ENCODE data around the gene ALG9. TPM values are rescaled to one million over a fixed set of nuclear protein-coding genes. Genes with fewer than 3 reads are reported as not detected.

ALG9 gene
- total and polyA plus RNA-seq, 2 of the 4 experiments (the other 2 are of a cell fraction) = 20.7 to 35.7 TPM

DNA sequence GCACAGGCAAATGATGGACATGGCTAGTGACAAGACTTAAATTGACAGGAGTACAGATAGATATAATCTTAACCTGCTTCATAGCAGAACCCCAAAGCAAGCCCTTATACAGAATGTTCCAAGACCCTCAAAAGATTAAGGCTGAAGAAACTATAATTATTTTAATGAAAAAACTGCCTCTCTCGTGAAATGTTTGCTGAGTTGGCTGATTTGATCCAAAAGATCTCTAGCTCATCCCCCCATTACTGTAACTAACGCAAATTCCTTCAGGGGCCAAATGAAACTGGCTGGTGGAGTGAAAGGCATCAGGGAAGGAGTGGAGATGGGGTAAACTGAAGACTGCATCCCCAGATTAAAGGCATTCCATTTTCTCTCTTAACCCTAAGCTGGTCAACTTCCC, 19.3 kb downstream of the ALG9 start:
- Histone ChIP-seq H2AK9ac (replicated peaks; ENCODE audit: low read depth, low read length, poor library complexity) (no peak overlapping the region), H3K4me1 (ENCODE audit: control insufficient read depth, insufficient read depth, low read length) (peaks cover 5% of the 10 kb centered on the region), H3K9me3 (ENCODE audit: control insufficient read depth, insufficient read depth, low read length) (no peaks in the 10 kb centered on the region), H3K36me3 (ENCODE audit: control insufficient read depth, insufficient read depth, low read length) (peaks cover 7% of the 10 kb centered on the region), H3K4ac (ENCODE audit: low read depth, low read length) (no peak overlapping the region), H2BK5ac (ENCODE audit: low read depth, low read length, poor library complexity, severe bottlenecking) (no peak overlapping the region), H2AK5ac (ENCODE audit: low read depth, low read length) (no peak overlapping the region), H3K18ac (ENCODE audit: low read depth, low read length) (no peak overlapping the region), H3K56ac (ENCODE audit: extremely low read depth, insufficient read depth, low read length) (no peak overlapping the region), H4K5ac (ENCODE audit: low read depth, low read length) (no peak overlapping the region), H3K14ac (replicated peaks; ENCODE audit: low read depth, low read length) (no peak overlapping the region), H2AFZ (replicated peaks; ENCODE audit: low read length, poor library complexity) (no peak overlapping the region), H3K9me1 (ENCODE audit: insufficient read depth, low read length) (peaks cover 3% of the 10 kb centered on the region; the same call in 1 of the 2 replicates), H3K27ac (ENCODE audit: insufficient read depth, low read length) (no peak overlapping the region), H2BK15ac (ENCODE audit: low read depth, low read length) (no peak overlapping the region), H3K79me1 (ENCODE audit: low read depth in 1 of 2, low read length in 2 of 2) (no peaks in the 10 kb centered on the region; a peak in 1 of 4 replicates), H3K23ac (ENCODE audit: low read depth, low read length) (no peak overlapping the region), H3K27me3 (ENCODE audit: control insufficient read depth, insufficient read depth, low read length) (no peaks in the 10 kb centered on the region), H4K91ac (ENCODE audit: insufficient read depth, low read depth, low read length) (no peak overlapping the region), H2BK120ac (ENCODE audit: low read depth, low read length) (no peak overlapping the region), H4K8ac (ENCODE audit: low read depth in 2 of 2, low read length in 2 of 2) (no peak overlapping the region), H4K20me1 (ENCODE audit: insufficient read depth, low read length) (no peaks in the 10 kb centered on the region), H3K4me3 (ENCODE audit: insufficient read depth, low read depth, low read length) (no peak overlapping the region), H3K4me2 (ENCODE audit: low read depth, low read length) (no peak overlapping the region), H3K9ac (ENCODE audit: low read depth, low read length) (no peak overlapping the region), H2BK20ac (ENCODE audit: low read depth, low read length) (no peak overlapping the region)
- ATAC-seq (ENCODE audit: low read depth) = no peak
- no TSS peak for BruUV-seq (replicated peaks)
- WGBS, 2 experiments (ENCODE audit: extremely low coverage in 2 of 2, insufficient read length in 1 of 2) = no CpG with 5 or more reads among the region's 2 CpGs
- in situ Hi-C loops (cut with MboI; ENCODE audit: low sequenced_read_pairs) = no loop called here
- TF ChIP-seq FOS (IDR thresholded peaks at IDR 0.05; ENCODE audit: low read depth, low read length) (no peak), BHLHE40 (IDR thresholded peaks at IDR 0.05; ENCODE audit: low read depth, low read length) (no peak), MAFK (IDR thresholded peaks at IDR 0.05; ENCODE audit: low read depth, low read length) (peak; percentile 80)
- ChIA-PET CTCF (interaction anchor here (0.6 to 1.1 kb wide), 5 partner anchors 11 to 248 kb away, joined by 3 to 4 read pairs (median 3); no protein-coding TSS in a partner anchor), POLR2A (ENCODE audit: unreplicated experiment) (no interaction called here)
- dilution Hi-C loops (cut with HindIII; ENCODE audit: low sequenced_read_pairs, unreplicated experiment) = no loop called here
- DNase-seq = no peak
- intact Hi-C loops (cut with micrococcal nuclease) = no loop called here
